MM.1S (cell line): ENCODE data around the gene DTHD1.

ENCODE experiments used
- DNase-seq: peaks from one replicate; pipeline ENCODE4 v3.0.0-alpha.2; 2015
- H2AFZ ChIP-seq: fragments of 300-600 bp; sonication (generic); 2 replicates; pipeline ENCODE4 v1.6.0; 2016; ENCODE audit warnings: antibody characterized with exemption, low read length
- H3F3A ChIP-seq: fragments of 300-600 bp; sonication (generic); 2 replicates; pipeline ENCODE4 v1.6.1; 2016; ENCODE audit warnings: mild to moderate bottlenecking, antibody characterized with exemption, low read length, moderate library complexity, mixed read lengths; ENCODE audit not compliant: insufficient read depth
- H3K27ac ChIP-seq: fragments of 300-600 bp; sonication (generic); 2 replicates; pipeline ENCODE4 v1.5.1; 2016; ENCODE audit warnings: mild to moderate bottlenecking, low read length
- H3K27me3 ChIP-seq: fragments of 300-600 bp; sonication (generic); replicated peaks from 2 replicates; pipeline ENCODE4 v1.6.0; 2016; ENCODE audit warnings: low read length; ENCODE audit not compliant: insufficient read depth
- H3K36me3 ChIP-seq: fragments of 300-600 bp; sonication (generic); replicated peaks from 2 replicates; pipeline ENCODE4 v1.6.1; 2016; ENCODE audit warnings: mild to moderate bottlenecking, low read length, mixed read lengths; ENCODE audit not compliant: insufficient read depth
- H3K4me1 ChIP-seq: fragments of 300-600 bp; sonication (generic); 2 replicates; pipeline ENCODE4 v1.6.1; 2016; ENCODE audit warnings: low read length, mixed read lengths
- H3K4me2 ChIP-seq: fragments of 300-600 bp; sonication (generic); 2 replicates; pipeline ENCODE4 v1.6.0; 2016; ENCODE audit warnings: low read depth, low read length
- H3K4me3 ChIP-seq: fragments of 300-600 bp; sonication (generic); 2 replicates; pipeline ENCODE4 v1.5.1; 2016; ENCODE audit warnings: low read length, mixed read lengths
- H3K79me2 ChIP-seq: fragments of 300-600 bp; sonication (generic); 2 replicates; pipeline ENCODE4 v1.6.1; 2016; ENCODE audit warnings: mixed run types, low read length, mixed read lengths
- H3K9ac ChIP-seq: fragments of 300-600 bp; sonication (generic); 2 replicates; pipeline ENCODE4 v1.6.1; 2016; ENCODE audit warnings: low read length, mixed read lengths
- H3K9me2 ChIP-seq: fragments of 300-600 bp; sonication (generic); replicated peaks from 2 replicates; pipeline ENCODE4 v1.6.1; 2016; ENCODE audit warnings: mild to moderate bottlenecking, low read length, mixed read lengths; ENCODE audit not compliant: insufficient read depth
- H3K9me3 ChIP-seq: fragments of 300-600 bp; sonication (generic); replicated peaks from 2 replicates; pipeline ENCODE4 v1.6.1; 2016; ENCODE audit warnings: mild to moderate bottlenecking, low read length, mixed read lengths; ENCODE audit not compliant: insufficient read depth
- H4K20me1 ChIP-seq: fragments of 300-600 bp; sonication (generic); 2 replicates; pipeline ENCODE4 v1.6.1; 2016; ENCODE audit warnings: mild to moderate bottlenecking, low read length, moderate library complexity, mixed read lengths; ENCODE audit not compliant: insufficient read depth
- EZH2 ChIP-seq: fragments of 300-600 bp; sonication (generic); optimal IDR thresholded peaks from 2 replicates; pipeline ENCODE3; 2017; ENCODE audit warnings: low read depth, mild to moderate bottlenecking, antibody characterized with exemption, low read length, mixed read lengths
- EZH2phosphoT487 ChIP-seq: fragments of 300-600 bp; sonication (generic); IDR thresholded peaks from 2 replicates; pipeline ENCODE4 v1.6.1; 2018; ENCODE audit warnings: antibody characterized with exemption, low read length
- TF ChIP-seq, protein P1 (sequence below): fragments of 300-600 bp; sonication (generic); IDR thresholded peaks from 2 replicates; pipeline ENCODE4 v1.5.1; 2016; ENCODE audit warnings: antibody characterized with exemption, low read length, mixed read lengths

The DTHD1 gene

DNA sequence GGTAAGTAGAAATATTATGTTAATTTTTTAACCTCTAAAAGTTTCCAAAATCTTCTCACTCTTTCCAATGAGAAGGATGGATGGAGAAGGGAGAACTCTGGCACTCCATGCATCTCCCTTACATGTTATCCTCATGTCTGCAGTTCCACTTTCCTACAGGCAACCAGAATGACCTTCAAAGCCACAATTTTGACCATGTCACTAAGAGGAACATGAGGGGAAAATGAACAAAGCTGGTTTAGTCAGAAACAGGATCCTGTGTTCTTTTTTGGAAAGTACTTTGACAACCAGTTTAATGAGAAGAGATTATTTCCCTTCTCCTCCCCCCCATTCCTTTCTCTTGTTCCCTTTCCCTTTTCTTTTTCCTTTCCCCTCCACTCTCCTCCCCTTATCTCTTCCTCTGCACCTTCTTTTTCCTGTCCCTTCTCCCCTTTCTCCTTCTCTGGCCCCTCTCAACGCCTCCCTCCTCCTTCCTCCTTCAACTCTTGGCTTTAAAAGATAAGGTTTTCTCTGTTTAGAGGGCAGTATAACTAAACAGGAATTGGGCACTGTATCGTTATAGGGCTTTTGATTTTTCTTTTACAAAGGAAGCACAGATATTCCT is 42.5 kb downstream of the DTHD1 start:
- Histone ChIP-seq H3K36me3 (no peaks in the 10 kb centered on the region), H3K27me3 (no peaks in the 10 kb centered on the region), H3F3A (no peaks in the 10 kb centered on the region), H3K9me3 (no peaks in the 10 kb centered on the region), H3K4me1 (peaks cover 23% of the 10 kb centered on the region), H3K4me3 (no peak overlapping the region), H3K27ac (no peak overlapping the region), H3K4me2 (no peak overlapping the region), H3K9ac (no peak overlapping the region), H3K9me2 (no peaks in the 10 kb centered on the region), H2AFZ (no peak overlapping the region), H3K79me2 (no peaks in the 10 kb centered on the region), H4K20me1 (no peaks in the 10 kb centered on the region)
- TF ChIP-seq, protein P1, sequence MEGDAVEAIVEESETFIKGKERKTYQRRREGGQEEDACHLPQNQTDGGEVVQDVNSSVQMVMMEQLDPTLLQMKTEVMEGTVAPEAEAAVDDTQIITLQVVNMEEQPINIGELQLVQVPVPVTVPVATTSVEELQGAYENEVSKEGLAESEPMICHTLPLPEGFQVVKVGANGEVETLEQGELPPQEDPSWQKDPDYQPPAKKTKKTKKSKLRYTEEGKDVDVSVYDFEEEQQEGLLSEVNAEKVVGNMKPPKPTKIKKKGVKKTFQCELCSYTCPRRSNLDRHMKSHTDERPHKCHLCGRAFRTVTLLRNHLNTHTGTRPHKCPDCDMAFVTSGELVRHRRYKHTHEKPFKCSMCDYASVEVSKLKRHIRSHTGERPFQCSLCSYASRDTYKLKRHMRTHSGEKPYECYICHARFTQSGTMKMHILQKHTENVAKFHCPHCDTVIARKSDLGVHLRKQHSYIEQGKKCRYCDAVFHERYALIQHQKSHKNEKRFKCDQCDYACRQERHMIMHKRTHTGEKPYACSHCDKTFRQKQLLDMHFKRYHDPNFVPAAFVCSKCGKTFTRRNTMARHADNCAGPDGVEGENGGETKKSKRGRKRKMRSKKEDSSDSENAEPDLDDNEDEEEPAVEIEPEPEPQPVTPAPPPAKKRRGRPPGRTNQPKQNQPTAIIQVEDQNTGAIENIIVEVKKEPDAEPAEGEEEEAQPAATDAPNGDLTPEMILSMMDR = no peak
- TF ChIP-seq EZH2 (no peak), EZH2phosphoT487 (no peak)
- DNase-seq = no peak

DNA sequence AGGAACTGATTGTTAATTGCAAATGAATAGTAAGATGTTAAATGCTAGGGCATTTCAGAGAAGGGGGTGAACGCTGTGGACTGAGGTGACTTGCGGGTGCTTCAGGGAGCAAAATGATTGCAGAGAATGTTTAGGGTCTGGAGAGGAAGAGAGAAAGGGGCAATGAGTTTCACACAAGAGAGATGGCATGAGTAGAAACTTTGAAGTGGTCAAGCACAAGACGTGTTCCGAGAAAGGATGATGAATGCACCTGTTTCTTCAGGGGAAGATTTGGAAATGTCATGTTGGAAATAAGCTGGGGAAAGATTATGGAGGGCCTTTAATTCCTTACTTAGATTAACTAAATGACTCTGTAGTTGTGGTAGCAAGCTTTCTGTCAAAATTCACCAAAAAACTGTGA is 43.4 kb downstream of the DTHD1 start:
- Histone ChIP-seq H3K9me2 (no peaks in the 10 kb centered on the region), H3K79me2 (no peaks in the 10 kb centered on the region), H3K4me1 (peaks cover 26% of the 10 kb centered on the region), H3K4me2 (no peak overlapping the region), H2AFZ (no peak overlapping the region), H3K4me3 (no peak overlapping the region), H4K20me1 (no peaks in the 10 kb centered on the region), H3F3A (no peaks in the 10 kb centered on the region), H3K9me3 (no peaks in the 10 kb centered on the region), H3K27ac (no peak overlapping the region), H3K27me3 (no peaks in the 10 kb centered on the region), H3K9ac (no peak overlapping the region), H3K36me3 (no peaks in the 10 kb centered on the region)
- no peak for DNase-seq
- TF ChIP-seq, protein P1 = no peak
- TF ChIP-seq EZH2phosphoT487 (no peak), EZH2 (no peak)

DNA sequence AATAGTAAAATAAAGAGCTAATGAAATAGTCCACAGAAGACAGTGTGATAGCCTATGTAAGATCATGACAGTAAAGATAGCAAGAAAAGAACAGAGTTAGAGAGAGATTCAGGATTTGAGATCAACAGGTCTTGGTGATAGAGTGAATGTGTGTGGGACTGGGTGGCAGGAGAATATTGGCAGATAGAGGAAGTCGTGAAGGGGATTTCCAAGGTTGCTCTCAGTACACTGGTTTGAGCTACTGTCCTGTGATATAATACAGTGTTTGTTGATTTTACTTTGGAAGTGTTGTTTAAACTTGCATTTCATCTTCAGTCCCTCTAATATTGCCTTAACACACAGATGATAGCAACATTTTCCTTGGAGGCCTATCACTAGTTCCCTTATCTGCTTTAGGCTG is 44.1 kb downstream of the DTHD1 start:
- H3K9me3 ChIP-seq = no peaks in the 10 kb centered on the region
- peak overlapping the region; percentile 61 for H2AFZ ChIP-seq
- peak overlapping the region; percentile 21; the same call in 1 of the 2 replicates for H3K27ac ChIP-seq
- no peaks in the 10 kb centered on the region for H4K20me1 ChIP-seq
- no peaks in the 10 kb centered on the region for H3F3A ChIP-seq
- no peak overlapping the region for H3K9ac ChIP-seq
- H3K9me2 ChIP-seq = no peaks in the 10 kb centered on the region
- peak; percentile 59 for DNase-seq
- H3K4me2 ChIP-seq = peak overlapping the region; percentile 62
- no peak overlapping the region for H3K4me3 ChIP-seq
- no peaks in the 10 kb centered on the region for H3K36me3 ChIP-seq
- no peak for TF ChIP-seq EZH2
- TF ChIP-seq EZH2phosphoT487 = no peak
- TF ChIP-seq, protein P1 = no peak
- no peaks in the 10 kb centered on the region for H3K27me3 ChIP-seq
- no peaks in the 10 kb centered on the region for H3K79me2 ChIP-seq
- H3K4me1 ChIP-seq = peaks cover 22% of the 10 kb centered on the region
